Peyer's patch (tissue), 4 donors: ENCODE results near the gene ARHGAP24. TPM values are rescaled to one million over a fixed set of nuclear protein-coding genes. Genes with fewer than 3 reads are reported as not detected.

ENCODE experiments used
- DNase-seq, 3 donors: peaks; one replicate each; pipeline ENCODE4 v3.0.0-alpha.2; 2017 to 2019
- H3K27ac ChIP-seq, 4 donors: fragments of 200-600 bp; sonication (generic); one replicate each; pipeline ENCODE4 v1.5.1; 2016 to 2019
- H3K27me3 ChIP-seq, 2 donors: fragments of 200-600 bp; sonication (generic); one replicate each; pipeline ENCODE4 v1.5.1; 2019
- H3K36me3 ChIP-seq, 3 donors: fragments of 200-600 bp; sonication (generic); one replicate each; pipeline ENCODE4 v1.5.1; 2016 to 2019
- H3K4me1 ChIP-seq, 4 donors: fragments of 200-600 bp; sonication (generic); one replicate each; pipeline ENCODE4 v1.5.1; 2016 to 2019
- H3K4me3 ChIP-seq, 4 donors: fragments of 200-600 bp; sonication (generic); 1 replicate in 3 of 4; 2 replicates in 1 of 4; pipeline ENCODE4 v1.5.1; 2016 to 2019; ENCODE audit warnings: mild to moderate bottlenecking in 1 of 4
- H3K9me3 ChIP-seq, 4 donors: fragments of 200-600 bp; sonication (generic); one replicate each; pipeline ENCODE4 v1.5.1; 2016 to 2019; ENCODE audit warnings: mild to moderate bottlenecking in 1 of 4
- CTCF ChIP-seq, 6 experiments: fragments of 450-650 bp in 4 of 6; fragments of 200-600 bp in 2 of 6; sonication (generic) in 1 of 6; IDR thresholded peaks; one replicate each; pipeline ENCODE4 v1.5.1; 2017 to 2019; ENCODE audit warnings: antibody characterized with exemption in 6 of 6, mild to moderate bottlenecking in 3 of 6, moderate library complexity in 1 of 6
- POLR2A ChIP-seq, 2 donors: fragments of 450-650 bp; IDR thresholded peaks; one replicate each; pipeline ENCODE4 v1.5.1; 2017; ENCODE audit warnings: antibody characterized with exemption in 2 of 2, mild to moderate bottlenecking in 2 of 2, moderate library complexity in 2 of 2
- total RNA-seq, 4 donors: library from RNA; depleted of rRNA; stranded (reverse); fragments of >200 nt; gene quantifications; one replicate each; pipeline ENCODE4 v1.1.0, GENCODE V29; 2016

ARHGAP24 gene
- total RNA-seq, 4 donors from 2014 or later: 4.7 to 330 (median 20.0) TPM

- TF ChIP-seq CTCF (IDR thresholded peaks at IDR 0.05) (no peak), POLR2A (IDR thresholded peaks at IDR 0.05) (no peak)
- Histone ChIP-seq H3K4me3 (no peak overlapping the region), H3K27me3 (no peaks in the 10 kb centered on the region), H3K36me3 (no peaks in the 10 kb centered on the region), H3K27ac (no peak overlapping the region), H3K4me1 (no peaks in the 10 kb centered on the region), H3K9me3 (no peaks in the 10 kb centered on the region)
- DNase-seq: no peak
These were observed 47.3 kb downstream of the ARHGAP24 start for GRCh38 chr4:85522277-85522676.

GRCh38 chr4:85522836-85523235 is 47.9 kb downstream of the ARHGAP24 start:
- Histone ChIP-seq H3K4me1 (no peaks in the 10 kb centered on the region), H3K27ac (no peak overlapping the region), H3K36me3 (no peaks in the 10 kb centered on the region), H3K27me3 (no peaks in the 10 kb centered on the region), H3K4me3 (no peak overlapping the region), H3K9me3 (no peaks in the 10 kb centered on the region)
- DNase-seq: no peak
- no peak for TF ChIP-seq CTCF (IDR thresholded peaks at IDR 0.05)
- TF ChIP-seq POLR2A (IDR thresholded peaks at IDR 0.05): no peak

GRCh38 chr4:85527815-85528214 is 52.9 kb downstream of the ARHGAP24 start:
- H3K36me3 ChIP-seq: no peaks in the 10 kb centered on the region
- H3K27ac ChIP-seq: no peak overlapping the region
- no peaks in the 10 kb centered on the region for H3K4me1 ChIP-seq
- DNase-seq: no peak
- H3K4me3 ChIP-seq: no peak overlapping the region
- TF ChIP-seq POLR2A (IDR thresholded peaks at IDR 0.05) (no peak), CTCF (IDR thresholded peaks at IDR 0.05) (no peak)
- no peaks in the 10 kb centered on the region for H3K9me3 ChIP-seq
- no peaks in the 10 kb centered on the region for H3K27me3 ChIP-seq

- no peak for TF ChIP-seq POLR2A (IDR thresholded peaks at IDR 0.05)
- no peak for TF ChIP-seq CTCF (IDR thresholded peaks at IDR 0.05)
These were observed 56.8 kb downstream of the ARHGAP24 start for GRCh38 chr4:85531560-85532341.

GRCh38 chr4:85534120-85534519 is 59.2 kb downstream of the ARHGAP24 start:
- Histone ChIP-seq H3K27me3 (no peaks in the 10 kb centered on the region), H3K36me3 (no peaks in the 10 kb centered on the region), H3K9me3 (no peaks in the 10 kb centered on the region), H3K4me3 (no peak overlapping the region), H3K27ac (no peak overlapping the region), H3K4me1 (no peaks in the 10 kb centered on the region)
- DNase-seq: no peak
- TF ChIP-seq POLR2A (IDR thresholded peaks at IDR 0.05) (no peak), CTCF (IDR thresholded peaks at IDR 0.05) (no peak)

More at GRCh38 chr4:85531560-85532341, 56.8 kb downstream of the ARHGAP24 start:
- DNase-seq: no peak
- Histone ChIP-seq H3K4me1 (no peaks in the 10 kb centered on the region), H3K4me3 (no peak overlapping the region), H3K36me3 (no peaks in the 10 kb centered on the region), H3K27me3 (no peaks in the 10 kb centered on the region), H3K9me3 (no peaks in the 10 kb centered on the region), H3K27ac (no peak overlapping the region)
